ENCODE measurements around the gene ZNF326. TPM values are rescaled to one million over a fixed set of nuclear protein-coding genes. Genes with fewer than 3 reads are reported as not detected.

ZNF326 gene, protein sequence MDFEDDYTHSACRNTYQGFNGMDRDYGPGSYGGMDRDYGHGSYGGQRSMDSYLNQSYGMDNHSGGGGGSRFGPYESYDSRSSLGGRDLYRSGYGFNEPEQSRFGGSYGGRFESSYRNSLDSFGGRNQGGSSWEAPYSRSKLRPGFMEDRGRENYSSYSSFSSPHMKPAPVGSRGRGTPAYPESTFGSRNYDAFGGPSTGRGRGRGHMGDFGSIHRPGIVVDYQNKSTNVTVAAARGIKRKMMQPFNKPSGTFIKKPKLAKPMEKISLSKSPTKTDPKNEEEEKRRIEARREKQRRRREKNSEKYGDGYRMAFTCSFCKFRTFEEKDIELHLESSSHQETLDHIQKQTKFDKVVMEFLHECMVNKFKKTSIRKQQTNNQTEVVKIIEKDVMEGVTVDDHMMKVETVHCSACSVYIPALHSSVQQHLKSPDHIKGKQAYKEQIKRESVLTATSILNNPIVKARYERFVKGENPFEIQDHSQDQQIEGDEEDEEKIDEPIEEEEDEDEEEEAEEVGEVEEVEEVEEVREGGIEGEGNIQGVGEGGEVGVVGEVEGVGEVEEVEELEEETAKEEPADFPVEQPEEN
- total RNA-seq (10 to 100 TPM; 12.7 to 16.4 TPM), polyA plus RNA-seq (ENCODE audit: insufficient read length in 6 of 6) (10 to 100 TPM; 71.6 to 96.4 (median 74.8) TPM)
- long read RNA-seq, donor 1, transcript ZNF326-202 (4 exons, 1,538 nt), result major isoform, 11 of 75 reads
- long read RNA-seq, donor 1, partial matches to known transcripts, result 57 of 75 reads
- long read RNA-seq, donor 1, other reads (novel, unspliced or antisense), result 0 of 75 reads
- long read RNA-seq, donor 2, transcript ZNF326-202 (4 exons, 1,538 nt), result major isoform, 5 of 33 reads
- long read RNA-seq, donor 2, partial matches to known transcripts, result 24 of 33 reads
- long read RNA-seq, donor 2, other reads (novel, unspliced or antisense), result 0 of 33 reads
- long read RNA-seq, donor 3, partial matches to known transcripts, result 0 of 2 reads
- long read RNA-seq, donor 3, other reads (novel, unspliced or antisense), result 0 of 2 reads
- long read RNA-seq, donor 4, partial matches to known transcripts, result 10 of 12 reads
- long read RNA-seq, donor 4, other reads (novel, unspliced or antisense), result 2 of 12 reads
- long read RNA-seq, donor 5, transcript ZNF326-202 (4 exons, 1,538 nt), result major isoform, 6 of 23 reads
- long read RNA-seq, donor 5, partial matches to known transcripts, result 12 of 23 reads
- long read RNA-seq, donor 5, other reads (novel, unspliced or antisense), result 0 of 23 reads
- long read RNA-seq, donor 6, partial matches to known transcripts, result 12 of 23 reads
- long read RNA-seq, donor 6, other reads (novel, unspliced or antisense), result 0 of 23 reads
- long read RNA-seq, donor 7, partial matches to known transcripts, result 0 of 6 reads
- long read RNA-seq, donor 7, other reads (novel, unspliced or antisense), result 0 of 6 reads
- long read RNA-seq, donor 8, partial matches to known transcripts, result 14 of 22 reads
- long read RNA-seq, donor 8, other reads (novel, unspliced or antisense), result 0 of 22 reads
- long read RNA-seq, donor 9, result 0 reads
- long read RNA-seq, donor 10, partial matches to known transcripts, result 10 of 14 reads
- long read RNA-seq, donor 10, other reads (novel, unspliced or antisense), result 4 of 14 reads
- long read RNA-seq, donor 11, transcript ZNF326-201 (12 exons, 2,729 nt), result major isoform, 5 of 21 reads
- long read RNA-seq, donor 11, partial matches to known transcripts, result 13 of 21 reads
- long read RNA-seq, donor 11, other reads (novel, unspliced or antisense), result 0 of 21 reads
- long read RNA-seq, donor 12, transcript ZNF326-202 (4 exons, 1,538 nt), result major isoform, 5 of 41 reads
- long read RNA-seq, donor 12, partial matches to known transcripts, result 31 of 41 reads
- long read RNA-seq, donor 12, other reads (novel, unspliced or antisense), result 0 of 41 reads

DNA sequence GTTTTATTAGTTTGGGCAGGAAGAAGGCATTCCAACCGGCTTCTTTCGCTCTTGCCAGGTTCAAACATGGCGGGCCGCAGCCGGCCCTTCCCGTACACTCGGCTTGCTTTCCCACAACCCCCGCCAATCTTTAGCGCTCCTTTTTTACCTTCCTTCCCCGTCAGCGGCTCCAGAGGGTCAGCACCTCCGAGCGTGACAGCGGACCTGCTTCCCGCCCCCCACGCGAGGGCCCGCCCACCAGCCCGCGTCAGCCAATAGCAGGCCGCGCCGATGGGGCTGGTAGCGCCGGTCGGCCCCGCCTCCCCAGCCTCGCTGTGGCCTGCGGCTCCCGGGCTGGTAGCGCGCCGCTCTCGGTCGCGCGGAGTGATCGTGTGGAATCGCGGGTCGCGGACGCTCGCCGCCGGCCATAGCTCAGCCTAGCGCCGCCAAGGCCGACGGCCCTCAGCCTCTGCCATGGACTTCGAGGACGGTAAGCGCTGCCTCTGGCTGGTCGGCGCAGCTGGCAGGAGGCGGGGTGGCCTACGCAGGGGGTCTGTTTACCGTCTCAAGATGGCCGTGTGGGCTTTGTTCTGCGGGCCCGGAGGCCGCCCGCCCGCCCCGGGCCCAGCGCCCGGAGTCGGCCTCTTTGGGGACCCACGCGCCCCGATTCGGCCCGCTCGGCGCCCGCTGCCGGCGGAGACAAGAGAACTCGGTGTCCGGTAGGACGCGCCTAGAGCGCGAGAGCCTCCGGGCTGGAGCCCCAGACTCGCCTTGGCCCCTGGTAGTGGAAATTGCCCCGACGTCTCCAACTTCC, at the start of gene ZNF326:
TSS of gene ZNF326 (plus strand) at position 306 of the 793 bp plus-strand sequence. CDS start at position 454, 148 bp downstream.
- DNase-seq, result peak; percentile 91 to 99 (median 96)
- Histone ChIP-seq H3K36me3 (no peaks in the 10 kb centered on the region), H3K4me1 (peaks cover 15 to 34% of the 10 kb centered on the region in 2 donors), H3K9me3 (no peaks in the 10 kb centered on the region), H3K4me3 (peak within 1 kb of the TSS; percentile 79 to 82), H3K27ac (peak within 1 kb of the TSS; percentile 95 to 98), H3K27me3 (no peaks in the 10 kb centered on the region)
- intact Hi-C loops (cut with DNase I), result no loop called here
- no peak for TF ChIP-seq CTCF (IDR thresholded peaks at IDR 0.05)
- peak; percentile 98 for ATAC-seq

- Histone ChIP-seq H3K27me3 (no peaks in the 10 kb centered on the region), H3K9me3 (no peaks in the 10 kb centered on the region), H3K27ac (no peak overlapping the region), H3K36me3 (no peaks in the 10 kb centered on the region), H3K4me3 (no peak overlapping the region), H3K4me1 (peaks cover 0 to 9% of the 10 kb centered on the region in 2 donors)
- intact Hi-C loops (cut with DNase I), result no loop called here
- TF ChIP-seq CTCF (IDR thresholded peaks at IDR 0.05), result no peak
- ATAC-seq (no peak), DNase-seq (no peak)
Observed at GRCh38 chr1:89945852-89946476, 48.9 kb upstream of the ZNF326 start.

DNA sequence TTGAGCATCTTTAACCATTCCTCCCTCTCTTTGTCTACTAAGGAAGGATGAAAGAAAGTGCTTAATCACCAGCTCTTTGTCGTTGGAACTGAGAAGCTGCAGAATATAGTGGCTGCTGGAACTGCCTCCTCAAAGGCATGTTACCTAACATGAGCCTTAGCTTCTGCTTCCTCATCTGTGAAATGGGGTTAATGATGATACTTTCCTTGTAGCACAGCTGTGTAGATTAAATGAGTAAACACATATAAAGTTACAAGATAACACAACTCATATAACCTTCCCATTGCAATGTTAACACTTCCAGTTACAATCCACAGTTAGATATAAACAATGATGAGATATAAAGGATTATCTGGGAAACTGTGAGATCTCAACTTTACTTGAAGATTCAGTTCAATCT, 48.4 kb upstream of the ZNF326 start:
- Histone ChIP-seq H3K4me3 (no peak overlapping the region), H3K9me3 (no peaks in the 10 kb centered on the region), H3K4me1 (peaks cover 0 to 9% of the 10 kb centered on the region in 2 donors), H3K36me3 (no peaks in the 10 kb centered on the region), H3K27me3 (no peaks in the 10 kb centered on the region), H3K27ac (no peak overlapping the region)
- DNase-seq (no peak), ATAC-seq (no peak)
- no peak for TF ChIP-seq CTCF (IDR thresholded peaks at IDR 0.05)
- intact Hi-C loops (cut with DNase I), result no loop called here
